GM21825 (cell line): ENCODE measurements around the gene NOC2L.

ENCODE experiments used
- ATAC-seq: cut with Tn5 transposase; IDR thresholded peaks from one replicate; pipeline ENCODE4 v1.9.1; 2021; ENCODE audit warnings: mild to moderate bottlenecking, moderate library complexity; ENCODE audit not compliant: unreplicated experiment

NOC2L gene

GRCh38 chr1:919271-919872 lies 39.7 kb downstream of the NOC2L start:
- ATAC-seq: no peak

- ATAC-seq: no peak
Measured at GRCh38 chr1:918843-919242, 40.2 kb downstream of the NOC2L start.

GRCh38 chr1:918353-918752 lies 40.7 kb downstream of the NOC2L start:
- no peak for ATAC-seq

- ATAC-seq: no peak
Measured at GRCh38 chr1:917466-918091, 41.5 kb downstream of the NOC2L start.

GRCh38 chr1:917076-917459 lies 42.0 kb downstream of the NOC2L start:
- no peak for ATAC-seq

GRCh38 chr1:916173-917075 lies 42.6 kb downstream of the NOC2L start:
- no peak for ATAC-seq

- no peak for ATAC-seq
Measured at GRCh38 chr1:915295-916172, 43.5 kb downstream of the NOC2L start.

- ATAC-seq: no peak
Measured at GRCh38 chr1:914891-915280, 44.2 kb downstream of the NOC2L start.

- no peak for ATAC-seq
Measured at GRCh38 chr1:914131-914890, 44.7 kb downstream of the NOC2L start.

- no peak for ATAC-seq
Measured at GRCh38 chr1:913491-914130, 45.4 kb downstream of the NOC2L start.

GRCh38 chr1:912740-913301 lies 46.2 kb downstream of the NOC2L start:
- ATAC-seq: no peak

- no peak for ATAC-seq
Measured at GRCh38 chr1:911875-912739, 46.9 kb downstream of the NOC2L start.

- ATAC-seq: no peak
Measured at GRCh38 chr1:910881-911721, 48.0 kb downstream of the NOC2L start.

- no peak for ATAC-seq
Measured at GRCh38 chr1:910311-910880, 48.7 kb downstream of the NOC2L start.

- ATAC-seq: no peak
Measured at GRCh38 chr1:909861-910310, 49.2 kb downstream of the NOC2L start.

- no peak for ATAC-seq
Measured at GRCh38 chr1:908661-909060, 50.4 kb downstream of the NOC2L start.
